HFFc6 (cell line): ENCODE results near the gene ITGAE. TPM values are rescaled to one million over a fixed set of nuclear protein-coding genes. Genes with fewer than 3 reads are reported as not detected.
A peak's percentile ranks its signal among the peaks of the same experiment; 100 is the strongest.

Experiments used
- DNase-seq: peaks from one replicate; pipeline ENCODE4 v3.0.0-alpha.2; 2018
- H3K27ac Mint-ChIP-seq: 2 replicates; pipeline ENCODE4 v1.8.0; 2020; ENCODE audit warnings: mild to moderate bottlenecking, mixed read lengths
- H3K27me3 Mint-ChIP-seq: 2 replicates; pipeline ENCODE4 v1.8.0; 2021; ENCODE audit warnings: mild to moderate bottlenecking, moderate library complexity, mixed read lengths; ENCODE audit not compliant: insufficient read depth
- H3K36me3 Mint-ChIP-seq: 2 replicates; pipeline ENCODE4 v1.8.0; 2021; ENCODE audit warnings: low read depth, mixed read lengths
- H3K4me1 Mint-ChIP-seq: 2 replicates; pipeline ENCODE4 v1.8.0; 2020; ENCODE audit warnings: low read depth, mixed read lengths
- H3K4me3 Mint-ChIP-seq: 2 replicates; pipeline ENCODE4 v1.8.0; 2020; ENCODE audit warnings: mild to moderate bottlenecking, moderate library complexity, mixed read lengths
- H3K9me3 Mint-ChIP-seq: 2 replicates; pipeline ENCODE4 v1.8.0; 2020; ENCODE audit warnings: mild to moderate bottlenecking, mixed read lengths
- CTCF ChIP-seq: fragments of 200-600 bp; sonication (generic); IDR thresholded peaks from 2 replicates; pipeline ENCODE4 v1.5.0; 2021; ENCODE audit warnings: antibody characterized with exemption, mild to moderate bottlenecking
- total RNA-seq, 6 experiments: library from RNA; stranded (reverse); fragmentation: NEBNext Ultra II Directional; extraction: Animal tissue kit (Norgen Biotek cat#: 25700); gene quantifications; 2 replicates in 1 of 6; 3 replicates in 5 of 6; pipeline ENCODE4 v1.2.3, GENCODE V29; 2021

The ITGAE gene
- total RNA-seq, 6 experiments from 2014 or later: 28.2 to 35.0 (median 30.8) TPM

- peak within 1 kb of the TSS; percentile 88 for H3K27ac Mint-ChIP-seq
- peaks cover 63% of the 10 kb centered on the region for H3K4me1 Mint-ChIP-seq
- H3K4me3 Mint-ChIP-seq: peak within 1 kb of the TSS; percentile 97
- H3K27me3 Mint-ChIP-seq: no peaks in the 10 kb centered on the region; the same call in 1 of the 2 replicates
- DNase-seq: peak; percentile 80
- H3K9me3 Mint-ChIP-seq: no peaks in the 10 kb centered on the region
- TF ChIP-seq CTCF: peak; percentile 58
- peaks cover 9% of the 10 kb centered on the region; the same call in 1 of the 2 replicates for H3K36me3 Mint-ChIP-seq
Observed at GRCh38 chr17:3723556-3724377, 77.2 kb downstream of the ITGAE start, which contains the start of gene HASPIN. Gene HASPIN (plus strand): TSS chr17:3723903. CDS start chr17:3723936, 33 bp downstream.

DNA sequence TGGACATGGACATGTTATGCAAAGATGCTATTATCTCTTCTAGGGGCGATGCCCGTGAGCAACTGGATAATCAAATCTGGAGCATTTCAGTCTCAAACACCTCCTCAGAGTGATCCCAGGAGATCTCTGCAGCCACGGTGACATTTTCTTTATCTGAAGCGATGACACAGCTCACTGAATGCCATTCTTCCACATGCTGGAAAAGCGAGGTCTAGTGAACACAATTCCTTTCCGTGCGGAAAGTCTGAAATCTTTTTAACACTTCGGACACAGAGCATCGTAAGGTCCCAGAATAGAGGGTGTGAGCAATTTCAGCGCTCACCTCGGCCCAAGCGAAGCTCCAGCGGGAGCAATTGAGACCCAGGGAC lies 77.8 kb downstream of the ITGAE start:
- Mint-ChIP-seq H3K36me3 (peaks cover 14% of the 10 kb centered on the region; the same call in 1 of the 2 replicates), H3K4me3 (peak overlapping the region; percentile 97)

GRCh38 chr17:3722716-3723115 lies 78.3 kb downstream of the ITGAE start:
- no peak for DNase-seq
- Mint-ChIP-seq H3K36me3 (peaks cover 14% of the 10 kb centered on the region; the same call in 1 of the 2 replicates), H3K27ac (peak overlapping the region; percentile 88), H3K4me1 (peaks cover 68% of the 10 kb centered on the region), H3K27me3 (no peaks in the 10 kb centered on the region; the same call in 1 of the 2 replicates), H3K4me3 (peak overlapping the region; percentile 97), H3K9me3 (no peaks in the 10 kb centered on the region)
- TF ChIP-seq CTCF: no peak

More for the DNA sequence above, 77.8 kb downstream of the ITGAE start:
- H3K4me1 Mint-ChIP-seq: peaks cover 68% of the 10 kb centered on the region
- peak; percentile 6 for DNase-seq
- TF ChIP-seq CTCF: no peak
- H3K27me3 Mint-ChIP-seq: no peaks in the 10 kb centered on the region; the same call in 1 of the 2 replicates
- no peaks in the 10 kb centered on the region for H3K9me3 Mint-ChIP-seq
- peak overlapping the region; percentile 88 for H3K27ac Mint-ChIP-seq

DNA sequence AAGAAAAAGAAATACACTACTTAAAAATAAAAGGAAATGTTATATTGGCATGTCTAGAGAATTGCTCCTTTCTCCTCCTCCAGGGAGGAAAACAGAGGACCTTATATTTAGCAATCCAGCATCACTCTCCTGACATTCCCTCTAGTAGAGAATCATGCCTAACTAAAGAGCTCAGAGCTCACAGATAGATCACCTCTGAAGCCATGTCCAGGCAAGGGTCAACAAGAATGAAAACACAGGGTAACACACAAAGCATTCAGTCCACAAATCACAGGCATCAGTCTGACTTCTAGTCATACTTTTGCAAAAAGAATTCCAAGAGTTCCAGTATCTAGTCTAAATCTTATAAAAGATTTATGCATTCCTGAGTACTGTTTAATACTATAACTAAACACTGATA lies 81.7 kb downstream of the ITGAE start:
- Mint-ChIP-seq H3K9me3 (no peaks in the 10 kb centered on the region), H3K27me3 (no peaks in the 10 kb centered on the region; the same call in 1 of the 2 replicates), H3K4me1 (peaks cover 43% of the 10 kb centered on the region), H3K36me3 (peaks cover 12% of the 10 kb centered on the region), H3K4me3 (peak overlapping the region; percentile 37; the same call in 1 of the 2 replicates), H3K27ac (peak overlapping the region; percentile 80)
- DNase-seq: peak; percentile 36
- TF ChIP-seq CTCF: no peak

DNA sequence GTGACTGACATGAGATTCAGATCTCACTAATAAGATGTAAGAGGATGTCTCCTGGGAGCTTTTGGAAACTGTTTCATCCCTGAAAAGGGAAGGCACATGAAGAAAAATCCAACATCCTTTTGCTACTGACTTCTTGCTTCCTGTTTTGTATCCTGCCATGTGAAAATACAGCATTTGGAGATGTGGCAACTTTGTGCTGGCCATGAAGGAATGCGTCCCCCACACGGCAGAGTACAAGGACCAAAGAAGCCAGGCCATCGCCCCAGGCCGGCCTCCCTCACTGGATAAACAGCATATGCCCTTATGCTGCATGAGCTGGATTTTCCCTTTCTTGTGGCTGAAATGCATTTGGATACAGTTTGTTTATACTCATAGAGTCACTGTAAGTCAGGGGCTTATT lies 82.8 kb downstream of the ITGAE start:
- Mint-ChIP-seq H3K9me3 (no peaks in the 10 kb centered on the region), H3K36me3 (peaks cover 12% of the 10 kb centered on the region), H3K4me1 (peaks cover 42% of the 10 kb centered on the region), H3K27ac (no peak overlapping the region; the same call in 1 of the 2 replicates), H3K4me3 (no peak overlapping the region), H3K27me3 (no peaks in the 10 kb centered on the region; the same call in 1 of the 2 replicates)
- no peak for DNase-seq
- TF ChIP-seq CTCF: no peak
